Medulla oblongata (tissue), 1 donor: Measurements from ENCODE around the gene SBF2.
A peak's percentile ranks its signal among the peaks of the same experiment; 100 is the strongest.

Experiments
- DNase-seq: peaks from one replicate; pipeline ENCODE4 v3.0.0-alpha.2; 2015; ENCODE audit errors: extremely low spot score

SBF2 gene

GRCh38 chr11:9815486-9816136, 478.4 kb downstream of the SBF2 start:
- no peak for DNase-seq

- DNase-seq, result no peak
Measured at GRCh38 chr11:9814108-9814507, 479.9 kb downstream of the SBF2 start.

- DNase-seq, result no peak
Measured at GRCh38 chr11:9808943-9809342, 485.1 kb downstream of the SBF2 start.

GRCh38 chr11:9806946-9807687, 486.9 kb downstream of the SBF2 start:
- peak; percentile 30 for DNase-seq

GRCh38 chr11:9804419-9804902, 489.6 kb downstream of the SBF2 start:
- no peak for DNase-seq

GRCh38 chr11:9803685-9804418, 490.2 kb downstream of the SBF2 start:
- no peak for DNase-seq

- no peak for DNase-seq
Measured at GRCh38 chr11:9802291-9802861, 491.6 kb downstream of the SBF2 start.

GRCh38 chr11:9799886-9800285, 494.1 kb downstream of the SBF2 start:
- DNase-seq, result no peak

GRCh38 chr11:9797300-9797699, 496.7 kb downstream of the SBF2 start:
- DNase-seq, result no peak

GRCh38 chr11:9796854-9797253, 497.2 kb downstream of the SBF2 start:
- DNase-seq, result no peak

- DNase-seq, result no peak
Measured at GRCh38 chr11:9796266-9796665, 497.8 kb downstream of the SBF2 start.

- no peak for DNase-seq
Measured at GRCh38 chr11:9790703-9791102, 503.3 kb downstream of the SBF2 start.

GRCh38 chr11:9789910-9790309, 504.1 kb downstream of the SBF2 start:
- no peak for DNase-seq

- peak; percentile 34 for DNase-seq
Measured at GRCh38 chr11:9787981-9788521, 506.0 kb downstream of the SBF2 start.

- DNase-seq, result no peak
Measured at GRCh38 chr11:9787260-9787659, 506.8 kb downstream of the SBF2 start.

GRCh38 chr11:9784602-9785315, 509.3 kb downstream of the SBF2 start:
- DNase-seq, result no peak

- no peak for DNase-seq
Measured at GRCh38 chr11:9783986-9784385, 510.0 kb downstream of the SBF2 start.

- DNase-seq, result no peak
Measured at GRCh38 chr11:9780929-9781328, 513.1 kb downstream of the SBF2 start.

- DNase-seq, result no peak
Measured at GRCh38 chr11:9777525-9777924, 516.5 kb downstream of the SBF2 start.

GRCh38 chr11:9777066-9777465, 517.0 kb downstream of the SBF2 start:
- no peak for DNase-seq

GRCh38 chr11:9776203-9776602, 517.8 kb downstream of the SBF2 start:
- DNase-seq, result no peak
